GM12872 (cell line): ENCODE measurements around the gene CFDP1.

ENCODE experiments used
- CTCF ChIP-seq: IDR thresholded peaks from 3 replicates; pipeline ENCODE4 v1.5.1; 2011; ENCODE audit warnings: low read depth, mild to moderate bottlenecking, low read length, moderate library complexity; ENCODE audit not compliant: insufficient read depth

CFDP1 gene

GRCh38 chr16:75390926-75391653 is 42.2 kb downstream of the CFDP1 start:
- no peak for TF ChIP-seq CTCF

DNA sequence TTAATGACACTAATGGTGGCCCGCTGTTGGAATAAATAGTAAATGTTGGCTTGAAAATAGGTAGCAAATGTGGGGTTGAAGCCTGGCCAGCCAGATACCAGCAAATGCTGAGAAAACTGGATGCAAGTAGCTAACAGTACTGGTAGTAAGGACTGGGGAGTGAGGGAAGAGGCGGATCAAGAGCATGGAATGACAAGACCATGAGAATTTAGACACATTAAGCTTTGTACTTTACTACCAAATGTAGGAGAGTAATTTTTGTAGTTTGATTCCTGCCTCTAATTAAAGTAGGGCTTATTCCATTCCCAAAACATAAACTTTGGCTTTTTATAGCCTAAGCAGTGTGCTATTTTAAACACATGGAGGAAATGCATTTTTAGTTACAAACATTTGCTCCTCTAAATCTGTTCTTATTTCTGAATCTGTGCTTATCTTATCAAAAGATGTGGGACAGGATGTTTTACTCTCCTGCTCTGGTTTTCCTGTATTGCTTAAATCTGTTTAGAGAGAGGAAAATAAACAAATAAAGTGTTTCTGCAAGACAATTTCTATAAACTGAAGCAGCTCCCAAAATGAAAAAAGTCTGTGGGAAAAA is 44.1 kb downstream of the CFDP1 start:
- no peak for TF ChIP-seq CTCF

GRCh38 chr16:75387951-75388350 is 45.4 kb downstream of the CFDP1 start:
- no peak for TF ChIP-seq CTCF

GRCh38 chr16:75385507-75386152 is 47.7 kb downstream of the CFDP1 start:
- TF ChIP-seq CTCF: peak; percentile 48; the same call in 2 of the 3 replicates

GRCh38 chr16:75383141-75383540 is 50.2 kb downstream of the CFDP1 start:
- no peak for TF ChIP-seq CTCF

- no peak for TF ChIP-seq CTCF
These were observed 50.7 kb downstream of the CFDP1 start for GRCh38 chr16:75382611-75383010.

GRCh38 chr16:75380870-75381269 is 52.4 kb downstream of the CFDP1 start:
- no peak for TF ChIP-seq CTCF
